ENCODE results near the gene TMEM52.

DNA sequence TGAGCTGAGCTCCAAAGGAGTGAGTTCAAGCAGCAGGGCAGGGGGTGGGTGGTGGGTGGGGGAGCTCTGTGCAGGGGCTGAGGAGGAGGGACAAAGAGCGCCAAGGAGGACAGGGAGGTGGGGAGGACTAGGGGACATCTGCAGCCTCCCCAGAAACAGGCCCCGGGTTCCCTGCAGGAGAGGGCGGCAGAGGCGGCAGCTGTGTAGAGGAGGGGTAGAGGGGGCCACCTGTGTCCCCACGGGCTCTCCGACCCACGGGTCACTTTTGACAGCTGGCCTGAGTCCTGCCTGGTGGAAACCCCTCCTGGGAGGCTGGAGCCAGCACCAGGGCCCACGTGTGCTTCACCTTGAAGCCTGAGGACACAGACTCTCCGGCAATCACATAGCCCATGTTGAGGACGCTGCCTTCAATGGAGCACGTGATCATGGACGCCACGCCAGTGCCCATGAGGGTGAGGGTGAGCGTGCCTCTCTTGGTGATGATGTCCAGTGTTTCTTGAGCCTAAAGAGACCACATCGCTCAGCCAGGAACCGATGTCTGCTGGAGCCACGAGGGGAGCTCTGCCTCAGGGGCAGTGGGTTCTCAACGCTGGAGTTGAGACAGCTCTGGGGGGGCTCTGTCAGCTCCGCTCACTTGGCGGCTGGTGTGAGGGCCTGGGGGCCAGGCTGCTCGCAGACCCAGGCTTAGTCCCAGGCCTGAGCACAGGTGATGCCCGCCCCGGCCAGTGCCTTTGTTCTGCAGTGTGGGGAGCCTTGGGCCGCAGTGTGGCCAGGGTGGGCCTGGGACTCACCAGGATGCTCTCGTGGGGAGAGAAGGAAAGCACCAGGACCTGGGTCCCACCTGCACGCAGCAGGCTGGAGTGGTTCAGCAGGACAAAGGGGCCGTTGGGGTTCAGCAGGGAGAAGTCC, 6.6 kb upstream of the TMEM52 start:
- TF ChIP-seq SMC3 (IDR thresholded peaks at IDR 0.05; ENCODE audit: low read depth, low read length) (no peak), EZH2phosphoT487 (IDR thresholded peaks at IDR 0.05; ENCODE audit: borderline replicate concordance, low read depth) (no peak), CTCF (IDR thresholded peaks at IDR 0.05) (no peak), POLR2AphosphoS5 (IDR thresholded peaks at IDR 0.05; ENCODE audit: low read depth, low read length) (no peak), SIN3A (IDR thresholded peaks at IDR 0.05; ENCODE audit: borderline replicate concordance, low read depth, low read length) (no peak), USF2 (IDR thresholded peaks at IDR 0.05; ENCODE audit: borderline replicate concordance, low read depth, low read length) (no peak), MAX (IDR thresholded peaks at IDR 0.05; ENCODE audit: low read depth) (no peak), TCF12 (IDR thresholded peaks at IDR 0.05) (no peak)
- TF ChIP-seq, protein P1, sequence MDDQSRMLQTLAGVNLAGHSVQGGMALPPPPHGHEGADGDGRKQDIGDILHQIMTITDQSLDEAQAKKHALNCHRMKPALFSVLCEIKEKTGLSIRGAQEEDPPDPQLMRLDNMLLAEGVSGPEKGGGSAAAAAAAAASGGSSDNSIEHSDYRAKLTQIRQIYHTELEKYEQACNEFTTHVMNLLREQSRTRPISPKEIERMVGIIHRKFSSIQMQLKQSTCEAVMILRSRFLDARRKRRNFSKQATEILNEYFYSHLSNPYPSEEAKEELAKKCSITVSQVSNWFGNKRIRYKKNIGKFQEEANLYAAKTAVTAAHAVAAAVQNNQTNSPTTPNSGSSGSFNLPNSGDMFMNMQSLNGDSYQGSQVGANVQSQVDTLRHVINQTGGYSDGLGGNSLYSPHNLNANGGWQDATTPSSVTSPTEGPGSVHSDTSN (IDR thresholded peaks at IDR 0.05) = no peak
- TF ChIP-seq, protein P2, sequence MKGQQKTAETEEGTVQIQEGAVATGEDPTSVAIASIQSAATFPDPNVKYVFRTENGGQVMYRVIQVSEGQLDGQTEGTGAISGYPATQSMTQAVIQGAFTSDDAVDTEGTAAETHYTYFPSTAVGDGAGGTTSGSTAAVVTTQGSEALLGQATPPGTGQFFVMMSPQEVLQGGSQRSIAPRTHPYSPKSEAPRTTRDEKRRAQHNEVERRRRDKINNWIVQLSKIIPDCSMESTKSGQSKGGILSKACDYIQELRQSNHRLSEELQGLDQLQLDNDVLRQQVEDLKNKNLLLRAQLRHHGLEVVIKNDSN (IDR thresholded peaks at IDR 0.05; ENCODE audit: borderline replicate concordance, low read depth) = no peak

Measured in SK-N-SH (cell line).